Measurements from ENCODE around the gene LGR4. TPM values are rescaled to one million over a fixed set of nuclear protein-coding genes. Genes with fewer than 3 reads are reported as not detected.

Gene LGR4
- total and polyA plus RNA-seq, 9 of the 15 experiments (the other 6 are each of a cell fraction or from before 2014, with no cell fraction given): 0.94 to 10.1 (median 5.8) TPM

- TF ChIP-seq ZBTB12 (CRISPR knock-in tag; IDR thresholded peaks at IDR 0.05): no peak
- no peak for TF ChIP-seq BHLHE40 (IDR thresholded peaks at IDR 0.05; ENCODE audit: low read length)
- no peak for TF ChIP-seq RBFOX2 (IDR thresholded peaks at IDR 0.05; ENCODE audit: low read depth, low read length)
- TF ChIP-seq ASH1L (IDR thresholded peaks at IDR 0.05; ENCODE audit: borderline replicate concordance, low read depth, partially characterized antibody): no peak
Measured at GRCh38 chr11:27401280-27401832, 71.2 kb downstream of the LGR4 start (continued).

GRCh38 chr11:27398400-27398770 is 74.2 kb downstream of the LGR4 start:
- Histone ChIP-seq H4K20me1 (replicated peaks; ENCODE audit: control insufficient read depth, insufficient read depth, low read length) (no peaks in the 10 kb centered on the region), H3K4me3 (no peak overlapping the region), H3K4me1 (replicated peaks in 1 of 2; ENCODE audit: control insufficient read depth in 2 of 2, insufficient read depth in 2 of 2, low read length in 2 of 2) (peaks cover 8 to 28% of the 10 kb centered on the region in 2 experiments; a peak in 3 of 5 replicates), H3K27ac (ENCODE audit: extremely low read depth, low read depth, low read length) (no peak overlapping the region), H3K9me3 (replicated peaks; ENCODE audit: control insufficient read depth, insufficient read depth, low read depth, low read length) (no peaks in the 10 kb centered on the region), H3K27me3 (ENCODE audit: control insufficient read depth in 2 of 2, insufficient read depth in 2 of 2, low read length in 2 of 2) (no peaks in the 10 kb centered on the region), H3K9ac (ENCODE audit: insufficient read depth in 1 of 2, low read depth in 2 of 2, low read length in 2 of 2) (peak overlapping the region; percentile 2 to 60; a peak in 2 of 4 replicates), H3K9me1 (ENCODE audit: control insufficient read depth, insufficient read depth, low read length) (no peaks in the 10 kb centered on the region), H3K36me3 (ENCODE audit: control insufficient read depth, insufficient read depth, low read length) (no peaks in the 10 kb centered on the region), H3K4me2 (ENCODE audit: insufficient read depth, low read length) (peak overlapping the region; percentile 10; the same call in 1 of the 2 replicates), H3K79me2 (ENCODE audit: control insufficient read depth, insufficient read depth, low read length) (no peaks in the 10 kb centered on the region), H2AFZ (ENCODE audit: low read depth, low read length) (peak overlapping the region; percentile 32; the same call in 1 of the 2 replicates)
- DNase-seq (ENCODE audit: extremely low read depth in 1 of 4, low spot score in 3 of 4): no peak
- no peak; the same call in 1 of the 3 replicates for ATAC-seq
- intact Hi-C loops (cut with micrococcal nuclease): no loop called here
- ChIA-PET POLR2A (no interaction called here), CTCF (ENCODE audit: low intra/inter-chr PET ratio) (no interaction called here)
- TF ChIP-seq RNF219 (CRISPR knock-in tag; IDR thresholded peaks at IDR 0.05) (no peak), NBN (IDR thresholded peaks at IDR 0.05; ENCODE audit: low read depth) (no peak), SMARCE1 (IDR thresholded peaks at IDR 0.05) (0 out of 2 replicates have a peak, but pooled peaks have one; percentile 2), L3MBTL2 (IDR thresholded peaks at IDR 0.05) (peak; percentile 12; the same call in 1 of the 2 replicates), ZFX (CRISPR knock-in tag; IDR thresholded peaks at IDR 0.05) (no peak), NFRKB (IDR thresholded peaks at IDR 0.05; ENCODE audit: low read depth) (no peak)
- TF ChIP-seq, protein P1, sequence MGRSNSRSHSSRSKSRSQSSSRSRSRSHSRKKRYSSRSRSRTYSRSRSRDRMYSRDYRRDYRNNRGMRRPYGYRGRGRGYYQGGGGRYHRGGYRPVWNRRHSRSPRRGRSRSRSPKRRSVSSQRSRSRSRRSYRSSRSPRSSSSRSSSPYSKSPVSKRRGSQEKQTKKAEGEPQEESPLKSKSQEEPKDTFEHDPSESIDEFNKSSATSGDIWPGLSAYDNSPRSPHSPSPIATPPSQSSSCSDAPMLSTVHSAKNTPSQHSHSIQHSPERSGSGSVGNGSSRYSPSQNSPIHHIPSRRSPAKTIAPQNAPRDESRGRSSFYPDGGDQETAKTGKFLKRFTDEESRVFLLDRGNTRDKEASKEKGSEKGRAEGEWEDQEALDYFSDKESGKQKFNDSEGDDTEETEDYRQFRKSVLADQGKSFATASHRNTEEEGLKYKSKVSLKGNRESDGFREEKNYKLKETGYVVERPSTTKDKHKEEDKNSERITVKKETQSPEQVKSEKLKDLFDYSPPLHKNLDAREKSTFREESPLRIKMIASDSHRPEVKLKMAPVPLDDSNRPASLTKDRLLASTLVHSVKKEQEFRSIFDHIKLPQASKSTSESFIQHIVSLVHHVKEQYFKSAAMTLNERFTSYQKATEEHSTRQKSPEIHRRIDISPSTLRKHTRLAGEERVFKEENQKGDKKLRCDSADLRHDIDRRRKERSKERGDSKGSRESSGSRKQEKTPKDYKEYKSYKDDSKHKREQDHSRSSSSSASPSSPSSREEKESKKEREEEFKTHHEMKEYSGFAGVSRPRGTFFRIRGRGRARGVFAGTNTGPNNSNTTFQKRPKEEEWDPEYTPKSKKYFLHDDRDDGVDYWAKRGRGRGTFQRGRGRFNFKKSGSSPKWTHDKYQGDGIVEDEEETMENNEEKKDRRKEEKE (IDR thresholded peaks at IDR 0.05; ENCODE audit: borderline replicate concordance in 1 of 2, control insufficient read depth in 1 of 2, low read depth in 2 of 2, low read length in 1 of 2): no peak
- in situ Hi-C loops (cut with MboI): no loop called here
- BruUV-seq (replicated peaks): no TSS peak
- 41% methylated on average over 3 of the region's 3 CpGs for WGBS (ENCODE audit: insufficient coverage, low coverage, missing lambda C conversion rate)
- no peak for FAIRE-seq
